Keratinocyte (primary cell): ENCODE data around the gene TMEM38A. TPM values are rescaled to one million over a fixed set of nuclear protein-coding genes. Genes with fewer than 3 reads are reported as not detected.

Experiments used
- DNase-seq: peaks from one replicate; pipeline ENCODE4 v3.0.0-alpha.2; 2011; ENCODE audit warnings: low read depth, missing footprints, low spot score
- FAIRE-seq: peaks from 2 replicates; lab custom pipeline; 2011; peaks lifted over from hg19 to GRCh38; lab: Jason Lieb, UNC
- H2AFZ ChIP-seq: 2 replicates; pipeline ENCODE4 v1.6.0; 2012; ENCODE audit warnings: low read length, control low read depth, inconsistent platforms; ENCODE audit not compliant: control insufficient read depth
- H3K27ac ChIP-seq: 2 replicates; pipeline ENCODE4 v1.5.1; 2011; ENCODE audit warnings: low read length; ENCODE audit not compliant: control insufficient read depth, insufficient read depth
- H3K27me3 ChIP-seq: 3 replicates; pipeline ENCODE4 v1.6.0; 2011; ENCODE audit warnings: low read length; ENCODE audit not compliant: control insufficient read depth, insufficient read depth; ENCODE audit errors: extremely low read depth
- H3K36me3 ChIP-seq, 2 experiments: 2 replicates in 1 of 2; 3 replicates in 1 of 2; pipeline ENCODE4 v1.5.1; 2011; ENCODE audit warnings: low read length in 2 of 2, mild to moderate bottlenecking in 1 of 2; ENCODE audit not compliant: control insufficient read depth in 2 of 2, insufficient read depth in 2 of 2; ENCODE audit errors: extremely low read depth in 1 of 2
- H3K4me1 ChIP-seq: 3 replicates; pipeline ENCODE4 v1.5.1; 2011; ENCODE audit warnings: low read length; ENCODE audit not compliant: control insufficient read depth, insufficient read depth; ENCODE audit errors: extremely low read depth
- H3K4me2 ChIP-seq: 3 replicates; pipeline ENCODE4 v1.6.0; 2011; ENCODE audit warnings: low read depth, low read length; ENCODE audit not compliant: control insufficient read depth, insufficient read depth; ENCODE audit errors: extremely low read depth
- H3K4me3 ChIP-seq, 3 experiments: fragments of 200-600 bp in 1 of 3; sonication (generic) in 1 of 3; 2 replicates in 2 of 3; 3 replicates in 1 of 3; pipeline ENCODE4 v1.5.1; 2011 to 2016; ENCODE audit warnings: low read length in 3 of 3, mild to moderate bottlenecking in 3 of 3, control low read depth in 2 of 3, inconsistent platforms in 1 of 3, low read depth in 1 of 3, mixed read lengths in 1 of 3, mixed run types in 1 of 3, moderate library complexity in 1 of 3; ENCODE audit not compliant: control insufficient read depth in 2 of 3, insufficient read depth in 2 of 3; ENCODE audit errors: extremely low read depth in 1 of 3
- H3K79me2 ChIP-seq: 2 replicates; pipeline ENCODE4 v1.6.0; 2012; ENCODE audit warnings: low read length; ENCODE audit not compliant: control insufficient read depth, insufficient read depth
- H3K9ac ChIP-seq: 3 replicates; pipeline ENCODE4 v1.6.0; 2011; ENCODE audit warnings: low read length; ENCODE audit not compliant: control insufficient read depth, insufficient read depth; ENCODE audit errors: extremely low read depth
- H3K9me1 ChIP-seq: 3 replicates; pipeline ENCODE4 v1.6.0; 2011; ENCODE audit warnings: low read length; ENCODE audit not compliant: control insufficient read depth, insufficient read depth; ENCODE audit errors: extremely low read depth
- H3K9me3 ChIP-seq: 2 replicates; pipeline ENCODE4 v1.5.1; 2012; ENCODE audit warnings: low read depth, low read length; ENCODE audit not compliant: control insufficient read depth
- H4K20me1 ChIP-seq: 3 replicates; pipeline ENCODE4 v1.6.0; 2011; ENCODE audit warnings: low read length; ENCODE audit not compliant: control insufficient read depth, insufficient read depth; ENCODE audit errors: extremely low read depth
- EZH2 ChIP-seq: IDR thresholded peaks from one replicate; pipeline ENCODE4 v1.6.1; 2012; ENCODE audit warnings: inconsistent platforms, mild to moderate bottlenecking, low read length, moderate library complexity
- dilution Hi-C: fragments of 300-500 bp; cut with MboI; formaldehyde crosslinking; loops from one replicate; pipeline ENCODE4 v1.7.0; 2020; ENCODE audit warnings: low sequenced_read_pairs; ENCODE audit not compliant: extremely low pct_ligation_motif_present
- polyA plus RNA-seq, 5 experiments: library from polyadenylated mRNA; depleted of rRNA in 3 of 5; stranded (reverse) in 3 of 5; stranded (forward) in 1 of 5; unstranded in 1 of 5; fragments of >200 nt; gene quantifications; 1 replicate in 1 of 5; 2 replicates in 3 of 5; 3 replicates in 1 of 5; pipeline versions ENCODE4 v1.2.1 to v1.2.3, GENCODE V29; 2011 to 2012; ENCODE audit warnings: missing spikeins in 2 of 5, low read depth in 1 of 5, low replicate concordance in 1 of 5
- TF ChIP-seq, protein P1 (sequence below), 3 experiments: IDR thresholded peaks in 1 of 3; conservative IDR thresholded peaks in 1 of 3; optimal IDR thresholded peaks in 1 of 3; 2 replicates in 2 of 3; 3 replicates in 1 of 3; pipeline versions ENCODE3 to v1.5.1; 2011; ENCODE audit warnings: low read length in 3 of 3, mild to moderate bottlenecking in 3 of 3, moderate library complexity in 2 of 3, control low read depth in 1 of 3, inconsistent platforms in 1 of 3; ENCODE audit not compliant: insufficient read depth in 2 of 3; ENCODE audit errors: extremely low read depth in 1 of 3

Gene TMEM38A
- polyA plus RNA-seq, 1 donor (not counting 4 experiments of a cell fraction or from before 2014, with no cell fraction given): 2.5 TPM

DNA sequence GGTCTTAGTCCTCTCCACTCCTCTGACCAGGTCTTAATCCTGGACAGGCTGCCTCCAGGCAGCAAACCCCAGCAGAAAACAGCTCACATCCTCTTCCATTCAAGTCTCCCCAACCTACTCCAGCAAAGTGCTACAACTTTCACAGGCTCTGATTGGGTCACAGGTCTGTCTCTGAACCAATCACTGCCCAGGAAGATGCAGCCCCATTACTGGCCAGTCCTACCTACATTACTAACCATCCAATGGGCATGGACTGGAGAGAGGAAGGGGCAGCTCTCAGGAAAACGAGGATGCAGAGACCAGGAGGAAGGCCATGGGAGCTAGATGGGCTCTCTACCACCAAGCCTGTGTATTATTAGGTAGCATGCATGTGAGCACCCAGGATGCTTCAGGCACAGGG, 45.1 kb upstream of the TMEM38A start:
- H3K27ac ChIP-seq: no peak overlapping the region
- H3K27me3 ChIP-seq: no peaks in the 10 kb centered on the region
- H3K36me3 ChIP-seq: peaks cover 3% of the 10 kb centered on the region in 2 experiments
- H3K9ac ChIP-seq: no peak overlapping the region
- TF ChIP-seq EZH2: no peak
- TF ChIP-seq, protein P1, sequence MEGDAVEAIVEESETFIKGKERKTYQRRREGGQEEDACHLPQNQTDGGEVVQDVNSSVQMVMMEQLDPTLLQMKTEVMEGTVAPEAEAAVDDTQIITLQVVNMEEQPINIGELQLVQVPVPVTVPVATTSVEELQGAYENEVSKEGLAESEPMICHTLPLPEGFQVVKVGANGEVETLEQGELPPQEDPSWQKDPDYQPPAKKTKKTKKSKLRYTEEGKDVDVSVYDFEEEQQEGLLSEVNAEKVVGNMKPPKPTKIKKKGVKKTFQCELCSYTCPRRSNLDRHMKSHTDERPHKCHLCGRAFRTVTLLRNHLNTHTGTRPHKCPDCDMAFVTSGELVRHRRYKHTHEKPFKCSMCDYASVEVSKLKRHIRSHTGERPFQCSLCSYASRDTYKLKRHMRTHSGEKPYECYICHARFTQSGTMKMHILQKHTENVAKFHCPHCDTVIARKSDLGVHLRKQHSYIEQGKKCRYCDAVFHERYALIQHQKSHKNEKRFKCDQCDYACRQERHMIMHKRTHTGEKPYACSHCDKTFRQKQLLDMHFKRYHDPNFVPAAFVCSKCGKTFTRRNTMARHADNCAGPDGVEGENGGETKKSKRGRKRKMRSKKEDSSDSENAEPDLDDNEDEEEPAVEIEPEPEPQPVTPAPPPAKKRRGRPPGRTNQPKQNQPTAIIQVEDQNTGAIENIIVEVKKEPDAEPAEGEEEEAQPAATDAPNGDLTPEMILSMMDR (optimal IDR thresholded peaks at IDR 0.05 in 1 of 3, IDR thresholded peaks at IDR 0.05 in 1 of 3, conservative IDR thresholded peaks at IDR 0.05 in 1 of 3; ENCODE audit: extremely low read depth in 1 of 3, insufficient read depth in 2 of 3, low read length in 3 of 3): no peak
- H3K4me3 ChIP-seq: no peak overlapping the region
- peaks cover 97% of the 10 kb centered on the region for H3K79me2 ChIP-seq
- peaks cover 5% of the 10 kb centered on the region for H3K9me1 ChIP-seq
- peaks cover 7% of the 10 kb centered on the region for H3K4me1 ChIP-seq
- H4K20me1 ChIP-seq: peaks cover 46% of the 10 kb centered on the region
- H2AFZ ChIP-seq: no peak overlapping the region
- DNase-seq: no peak
- no peaks in the 10 kb centered on the region for H3K9me3 ChIP-seq
- dilution Hi-C loops: no loop called here
- H3K4me2 ChIP-seq: no peak overlapping the region
- FAIRE-seq: no peak

DNA sequence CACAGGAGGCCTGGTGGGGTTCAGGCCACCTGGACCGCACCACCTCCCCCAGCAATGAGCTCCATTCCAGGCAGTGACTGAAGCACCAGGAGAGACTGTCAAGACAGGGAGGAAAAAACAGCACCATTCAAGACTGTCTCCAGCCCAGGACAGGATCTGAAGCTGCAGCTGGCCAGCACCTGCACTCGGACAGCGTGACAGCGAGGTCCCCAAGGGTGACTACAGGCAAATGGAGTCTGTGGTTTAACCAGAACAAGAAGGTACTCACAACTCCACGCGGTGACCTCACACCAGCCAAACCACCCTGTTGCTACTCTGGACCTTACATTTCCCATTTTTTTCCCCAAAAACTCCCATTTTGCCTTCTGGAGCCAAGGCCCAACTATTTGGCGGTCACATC, 42.7 kb upstream of the TMEM38A start:
- H3K9me1 ChIP-seq: peaks cover 11% of the 10 kb centered on the region
- TF ChIP-seq, protein P1 (optimal IDR thresholded peaks at IDR 0.05 in 1 of 3, IDR thresholded peaks at IDR 0.05 in 1 of 3, conservative IDR thresholded peaks at IDR 0.05 in 1 of 3; ENCODE audit: extremely low read depth in 1 of 3, insufficient read depth in 2 of 3, low read length in 3 of 3): no peak
- TF ChIP-seq EZH2: no peak
- peaks cover 64% of the 10 kb centered on the region for H4K20me1 ChIP-seq
- DNase-seq: no peak
- peaks cover 8 to 11% of the 10 kb centered on the region in 2 experiments for H3K36me3 ChIP-seq
- no peak for FAIRE-seq
- H3K4me2 ChIP-seq: no peak overlapping the region
- no peak overlapping the region for H3K9ac ChIP-seq
- H2AFZ ChIP-seq: no peak overlapping the region
- no peaks in the 10 kb centered on the region for H3K27me3 ChIP-seq
- no peak overlapping the region for H3K27ac ChIP-seq
- peaks cover 7% of the 10 kb centered on the region for H3K4me1 ChIP-seq
- dilution Hi-C loops: no loop called here
- no peaks in the 10 kb centered on the region for H3K9me3 ChIP-seq
- peaks cover 98% of the 10 kb centered on the region for H3K79me2 ChIP-seq
- no peak overlapping the region for H3K4me3 ChIP-seq
